Keratinocyte (primary cell): Measurements from ENCODE around the gene RNF13. TPM values are rescaled to one million over a fixed set of nuclear protein-coding genes. Genes with fewer than 3 reads are reported as not detected.

Experiments
- DNase-seq: peaks from one replicate; pipeline ENCODE4 v3.0.0-alpha.2; 2011; ENCODE audit warnings: low read depth, missing footprints, low spot score
- FAIRE-seq: peaks from 2 replicates; lab custom pipeline; 2011; peaks lifted over from hg19 to GRCh38; lab: Jason Lieb, UNC
- H2AFZ ChIP-seq: 2 replicates; pipeline ENCODE4 v1.6.0; 2012; ENCODE audit warnings: low read length, control low read depth, inconsistent platforms; ENCODE audit not compliant: control insufficient read depth
- H3K27ac ChIP-seq: 2 replicates; pipeline ENCODE4 v1.5.1; 2011; ENCODE audit warnings: low read length; ENCODE audit not compliant: control insufficient read depth, insufficient read depth
- H3K27me3 ChIP-seq: 3 replicates; pipeline ENCODE4 v1.6.0; 2011; ENCODE audit warnings: low read length; ENCODE audit not compliant: control insufficient read depth, insufficient read depth; ENCODE audit errors: extremely low read depth
- H3K36me3 ChIP-seq, 2 experiments: 2 replicates in 1 of 2; 3 replicates in 1 of 2; pipeline ENCODE4 v1.5.1; 2011; ENCODE audit warnings: low read length in 2 of 2, mild to moderate bottlenecking in 1 of 2; ENCODE audit not compliant: control insufficient read depth in 2 of 2, insufficient read depth in 2 of 2; ENCODE audit errors: extremely low read depth in 1 of 2
- H3K4me1 ChIP-seq: 3 replicates; pipeline ENCODE4 v1.5.1; 2011; ENCODE audit warnings: low read length; ENCODE audit not compliant: control insufficient read depth, insufficient read depth; ENCODE audit errors: extremely low read depth
- H3K4me2 ChIP-seq: 3 replicates; pipeline ENCODE4 v1.6.0; 2011; ENCODE audit warnings: low read depth, low read length; ENCODE audit not compliant: control insufficient read depth, insufficient read depth; ENCODE audit errors: extremely low read depth
- H3K4me3 ChIP-seq, 3 experiments: fragments of 200-600 bp in 1 of 3; sonication (generic) in 1 of 3; 2 replicates in 2 of 3; 3 replicates in 1 of 3; pipeline ENCODE4 v1.5.1; 2011 to 2016; ENCODE audit warnings: low read length in 3 of 3, mild to moderate bottlenecking in 3 of 3, control low read depth in 2 of 3, inconsistent platforms in 1 of 3, low read depth in 1 of 3, mixed read lengths in 1 of 3, mixed run types in 1 of 3, moderate library complexity in 1 of 3; ENCODE audit not compliant: control insufficient read depth in 2 of 3, insufficient read depth in 2 of 3; ENCODE audit errors: extremely low read depth in 1 of 3
- H3K79me2 ChIP-seq: 2 replicates; pipeline ENCODE4 v1.6.0; 2012; ENCODE audit warnings: low read length; ENCODE audit not compliant: control insufficient read depth, insufficient read depth
- H3K9ac ChIP-seq: 3 replicates; pipeline ENCODE4 v1.6.0; 2011; ENCODE audit warnings: low read length; ENCODE audit not compliant: control insufficient read depth, insufficient read depth; ENCODE audit errors: extremely low read depth
- H3K9me1 ChIP-seq: 3 replicates; pipeline ENCODE4 v1.6.0; 2011; ENCODE audit warnings: low read length; ENCODE audit not compliant: control insufficient read depth, insufficient read depth; ENCODE audit errors: extremely low read depth
- H3K9me3 ChIP-seq: 2 replicates; pipeline ENCODE4 v1.5.1; 2012; ENCODE audit warnings: low read depth, low read length; ENCODE audit not compliant: control insufficient read depth
- H4K20me1 ChIP-seq: 3 replicates; pipeline ENCODE4 v1.6.0; 2011; ENCODE audit warnings: low read length; ENCODE audit not compliant: control insufficient read depth, insufficient read depth; ENCODE audit errors: extremely low read depth
- CTCF ChIP-seq, 3 experiments: IDR thresholded peaks in 1 of 3; conservative IDR thresholded peaks in 1 of 3; optimal IDR thresholded peaks in 1 of 3; 2 replicates in 2 of 3; 3 replicates in 1 of 3; pipeline versions ENCODE3 to v1.5.1; 2011; ENCODE audit warnings: low read length in 3 of 3, mild to moderate bottlenecking in 3 of 3, moderate library complexity in 2 of 3, control low read depth in 1 of 3, inconsistent platforms in 1 of 3; ENCODE audit not compliant: insufficient read depth in 2 of 3; ENCODE audit errors: extremely low read depth in 1 of 3
- EZH2 ChIP-seq: IDR thresholded peaks from one replicate; pipeline ENCODE4 v1.6.1; 2012; ENCODE audit warnings: inconsistent platforms, mild to moderate bottlenecking, low read length, moderate library complexity
- dilution Hi-C: fragments of 300-500 bp; cut with MboI; formaldehyde crosslinking; loops from one replicate; pipeline ENCODE4 v1.7.0; 2020; ENCODE audit warnings: low sequenced_read_pairs; ENCODE audit not compliant: extremely low pct_ligation_motif_present
- polyA plus RNA-seq, 5 experiments: library from polyadenylated mRNA; depleted of rRNA in 3 of 5; stranded (reverse) in 3 of 5; stranded (forward) in 1 of 5; unstranded in 1 of 5; fragments of >200 nt; gene quantifications; 1 replicate in 1 of 5; 2 replicates in 3 of 5; 3 replicates in 1 of 5; pipeline versions ENCODE4 v1.2.1 to v1.2.3, GENCODE V29; 2011 to 2012; ENCODE audit warnings: missing spikeins in 2 of 5, low read depth in 1 of 5, low replicate concordance in 1 of 5

RNF13 gene
- polyA plus RNA-seq, 1 donor (not counting 4 experiments of a cell fraction or from before 2014, with no cell fraction given) = 57.4 TPM

GRCh38 chr3:149968216-149968615, 155.2 kb downstream of the RNF13 start:
- H3K4me1 ChIP-seq = peaks cover 17% of the 10 kb centered on the region
- peaks cover 65% of the 10 kb centered on the region for H3K79me2 ChIP-seq
- peak overlapping the region in 1 of 3 experiments; percentile 99 for H3K4me3 ChIP-seq
- no peaks in the 10 kb centered on the region for H3K9me1 ChIP-seq
- H3K27me3 ChIP-seq = no peaks in the 10 kb centered on the region
- peaks cover 3 to 4% of the 10 kb centered on the region in 2 experiments for H3K36me3 ChIP-seq
- H3K9me3 ChIP-seq = no peaks in the 10 kb centered on the region
- TF ChIP-seq EZH2 (no peak), CTCF (optimal IDR thresholded peaks at IDR 0.05 in 1 of 3, IDR thresholded peaks at IDR 0.05 in 1 of 3, conservative IDR thresholded peaks at IDR 0.05 in 1 of 3; ENCODE audit: extremely low read depth in 1 of 3, insufficient read depth in 2 of 3, low read length in 3 of 3) (no peak)
- H3K9ac ChIP-seq = no peak overlapping the region
- H2AFZ ChIP-seq = no peak overlapping the region
- H3K27ac ChIP-seq = no peak overlapping the region
- dilution Hi-C loops = no loop called here
- peak overlapping the region; percentile 8 for H3K4me2 ChIP-seq
- FAIRE-seq = no peak
- DNase-seq = no peak
- H4K20me1 ChIP-seq = no peaks in the 10 kb centered on the region

- H3K79me2 ChIP-seq = peaks cover 55% of the 10 kb centered on the region
- peaks cover 3 to 4% of the 10 kb centered on the region in 2 experiments for H3K36me3 ChIP-seq
- peak overlapping the region; percentile 95 for H3K4me2 ChIP-seq
- H3K9ac ChIP-seq = peak overlapping the region; percentile 69
- no peaks in the 10 kb centered on the region for H4K20me1 ChIP-seq
- no peak for TF ChIP-seq EZH2
- peak in 2 of 3 experiments; percentile 11 to 38 for TF ChIP-seq CTCF (optimal IDR thresholded peaks at IDR 0.05 in 1 of 3, IDR thresholded peaks at IDR 0.05 in 1 of 3, conservative IDR thresholded peaks at IDR 0.05 in 1 of 3; ENCODE audit: extremely low read depth in 1 of 3, insufficient read depth in 2 of 3, low read length in 3 of 3)
- H3K27ac ChIP-seq = peak overlapping the region; percentile 72
- dilution Hi-C loops = no loop called here
- H3K4me3 ChIP-seq = peak overlapping the region; percentile 53 to 99 (median 81)
- H3K9me1 ChIP-seq = no peaks in the 10 kb centered on the region
- peak; percentile 82 for FAIRE-seq
- DNase-seq = no peak
- H3K9me3 ChIP-seq = no peaks in the 10 kb centered on the region
- peaks cover 17% of the 10 kb centered on the region for H3K4me1 ChIP-seq
- H2AFZ ChIP-seq = peak overlapping the region; percentile 69
- H3K27me3 ChIP-seq = no peaks in the 10 kb centered on the region
Measured at GRCh38 chr3:149969110-149969939, 156.3 kb downstream of the RNF13 start.
